ENCODE results near the gene RNF113B. TPM values are rescaled to one million over a fixed set of nuclear protein-coding genes. Genes with fewer than 3 reads are reported as not detected.

RNF113B gene
- polyA plus RNA-seq, 1 donor (not counting 4 experiments of a cell fraction or from before 2014, with no cell fraction given): not detected

DNA sequence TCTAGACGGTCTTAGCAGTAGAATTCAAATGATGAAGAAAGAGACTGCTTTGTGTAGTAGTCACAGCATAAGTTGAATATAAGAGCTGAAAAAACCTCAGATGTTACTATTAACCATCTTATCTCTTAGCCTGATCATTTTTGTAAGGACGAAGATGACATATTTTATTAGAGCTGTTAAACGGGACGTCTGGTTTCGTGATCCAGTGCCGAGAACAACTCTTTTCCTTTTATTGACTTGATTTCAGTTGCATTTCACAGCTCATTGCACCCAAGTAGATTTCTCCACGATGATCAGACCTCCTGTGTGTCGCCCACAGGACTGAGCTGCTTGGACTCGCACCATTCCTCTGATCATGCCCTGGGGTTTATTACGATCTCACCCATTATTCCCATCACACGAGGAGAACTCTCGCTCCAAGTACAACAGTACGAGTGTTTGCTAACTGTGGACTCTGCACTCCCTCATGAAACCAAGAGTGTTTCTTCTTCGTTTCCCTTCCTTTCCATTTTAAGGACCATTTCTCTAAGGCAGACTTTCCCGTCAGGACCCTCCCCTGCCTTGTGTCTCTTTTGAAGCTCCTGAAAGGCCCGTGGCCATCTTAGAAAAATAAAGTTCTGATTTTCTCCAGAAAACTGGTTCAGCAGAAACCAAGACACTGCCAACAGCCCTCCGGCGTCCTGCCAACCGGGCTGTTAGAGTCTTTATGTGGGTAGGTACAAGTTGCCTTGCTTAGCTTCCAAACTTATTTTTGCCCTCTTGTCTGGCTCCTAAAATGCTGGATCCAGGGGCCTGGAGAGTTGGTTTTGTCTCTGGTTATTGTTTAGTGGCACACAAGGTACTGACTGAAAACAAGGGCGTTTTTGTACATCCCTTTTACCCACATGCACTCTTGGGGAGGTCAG, 48.2 kb upstream of the RNF113B start:
- Histone ChIP-seq H3K79me2 (ENCODE audit: control insufficient read depth, insufficient read depth, low read length) (no peaks in the 10 kb centered on the region), H3K9me1 (ENCODE audit: control insufficient read depth, extremely low read depth, insufficient read depth, low read length) (no peaks in the 10 kb centered on the region), H2AFZ (ENCODE audit: control insufficient read depth, low read length) (no peak overlapping the region), H3K36me3 (ENCODE audit: control insufficient read depth in 2 of 2, extremely low read depth in 1 of 2, insufficient read depth in 2 of 2, low read length in 2 of 2) (no peaks in the 10 kb centered on the region), H3K4me1 (ENCODE audit: control insufficient read depth, extremely low read depth, insufficient read depth, low read length) (no peaks in the 10 kb centered on the region), H3K4me3 (ENCODE audit: control insufficient read depth in 2 of 3, extremely low read depth in 1 of 3, insufficient read depth in 2 of 3, low read depth in 1 of 3, low read length in 3 of 3) (no peak overlapping the region), H3K9ac (ENCODE audit: control insufficient read depth, extremely low read depth, insufficient read depth, low read length) (no peak overlapping the region), H3K27ac (ENCODE audit: control insufficient read depth, insufficient read depth, low read length) (no peak overlapping the region), H3K27me3 (ENCODE audit: control insufficient read depth, extremely low read depth, insufficient read depth, low read length) (no peaks in the 10 kb centered on the region), H3K4me2 (ENCODE audit: control insufficient read depth, extremely low read depth, insufficient read depth, low read depth, low read length) (no peak overlapping the region), H4K20me1 (ENCODE audit: control insufficient read depth, extremely low read depth, insufficient read depth, low read length) (no peaks in the 10 kb centered on the region), H3K9me3 (ENCODE audit: control insufficient read depth, low read depth, low read length) (no peaks in the 10 kb centered on the region)
- DNase-seq (ENCODE audit: low read depth, low spot score): no peak
- TF ChIP-seq EZH2 (IDR thresholded peaks at IDR 0.05; ENCODE audit: low read length) (no peak), CTCF (optimal IDR thresholded peaks at IDR 0.05 in 1 of 3, IDR thresholded peaks at IDR 0.05 in 1 of 3, conservative IDR thresholded peaks at IDR 0.05 in 1 of 3; ENCODE audit: extremely low read depth in 1 of 3, insufficient read depth in 2 of 3, low read length in 3 of 3) (no peak)
- no peak for FAIRE-seq
- dilution Hi-C loops (cut with MboI; ENCODE audit: extremely low pct_ligation_motif_present, low sequenced_read_pairs): no loop called here

GRCh38 chr13:98224557-98224956, 47.5 kb upstream of the RNF113B start:
- Histone ChIP-seq H3K79me2 (ENCODE audit: control insufficient read depth, insufficient read depth, low read length) (no peaks in the 10 kb centered on the region), H2AFZ (ENCODE audit: control insufficient read depth, low read length) (no peak overlapping the region), H3K9me1 (ENCODE audit: control insufficient read depth, extremely low read depth, insufficient read depth, low read length) (no peaks in the 10 kb centered on the region), H3K4me1 (ENCODE audit: control insufficient read depth, extremely low read depth, insufficient read depth, low read length) (no peaks in the 10 kb centered on the region), H3K36me3 (ENCODE audit: control insufficient read depth in 2 of 2, extremely low read depth in 1 of 2, insufficient read depth in 2 of 2, low read length in 2 of 2) (no peaks in the 10 kb centered on the region), H3K9me3 (ENCODE audit: control insufficient read depth, low read depth, low read length) (no peaks in the 10 kb centered on the region), H3K27ac (ENCODE audit: control insufficient read depth, insufficient read depth, low read length) (no peak overlapping the region), H3K9ac (ENCODE audit: control insufficient read depth, extremely low read depth, insufficient read depth, low read length) (no peak overlapping the region), H3K27me3 (ENCODE audit: control insufficient read depth, extremely low read depth, insufficient read depth, low read length) (no peaks in the 10 kb centered on the region), H3K4me3 (ENCODE audit: control insufficient read depth in 2 of 3, extremely low read depth in 1 of 3, insufficient read depth in 2 of 3, low read depth in 1 of 3, low read length in 3 of 3) (no peak overlapping the region), H4K20me1 (ENCODE audit: control insufficient read depth, extremely low read depth, insufficient read depth, low read length) (no peaks in the 10 kb centered on the region), H3K4me2 (ENCODE audit: control insufficient read depth, extremely low read depth, insufficient read depth, low read depth, low read length) (no peak overlapping the region)
- DNase-seq (ENCODE audit: low read depth, low spot score) (no peak), FAIRE-seq (no peak)
- dilution Hi-C loops (cut with MboI; ENCODE audit: extremely low pct_ligation_motif_present, low sequenced_read_pairs): no loop called here
- TF ChIP-seq CTCF (optimal IDR thresholded peaks at IDR 0.05 in 1 of 3, IDR thresholded peaks at IDR 0.05 in 1 of 3, conservative IDR thresholded peaks at IDR 0.05 in 1 of 3; ENCODE audit: extremely low read depth in 1 of 3, insufficient read depth in 2 of 3, low read length in 3 of 3): no peak
- no peak for TF ChIP-seq EZH2 (IDR thresholded peaks at IDR 0.05; ENCODE audit: low read length)

Data from keratinocyte (primary cell).